ENCODE data around the gene LEUTX. TPM values are rescaled to one million over a fixed set of nuclear protein-coding genes. Genes with fewer than 3 reads are reported as not detected.

Gene LEUTX
- total and polyA plus RNA-seq, 9 donors = not detected

GRCh38 chr19:39833160-39833463, 54.5 kb downstream of the LEUTX start:
- intact Hi-C loops (cut with DNase I) = no loop called here
- Histone ChIP-seq H3K27ac (peak overlapping the region; percentile 56 to 69), H3K27me3 (no peaks in the 10 kb centered on the region), H3K4me1 (ENCODE audit: insufficient read depth) (peaks cover 4% of the 10 kb centered on the region), H3K9me3 (no peaks in the 10 kb centered on the region), H3K36me3 (no peaks in the 10 kb centered on the region), H3K4me3 (peak overlapping the region; percentile 72)
- no peak for DNase-seq
- TF ChIP-seq EP300 (IDR thresholded peaks at IDR 0.05) (no peak), POLR2A (IDR thresholded peaks at IDR 0.05) (no peak), CTCF (IDR thresholded peaks at IDR 0.05) (no peak)
- WGBS, 3 donors = 0 to 1% (median 1%) methylated on average over 23 to 24 of the region's 24 CpGs

- DNase-seq = peak; percentile 97 to 99 (median 98)
- Histone ChIP-seq H3K27me3 (no peaks in the 10 kb centered on the region), H3K4me3 (peak within 1 kb of the TSS; percentile 72), H3K9me3 (no peaks in the 10 kb centered on the region), H3K4me1 (ENCODE audit: insufficient read depth) (peaks cover 4% of the 10 kb centered on the region), H3K36me3 (no peaks in the 10 kb centered on the region), H3K27ac (peak within 1 kb of the TSS; percentile 56 to 69)
- intact Hi-C loops (cut with DNase I) = no loop called here
- 1% methylated on average over 55 to 59 of the region's 59 CpGs for WGBS, 3 donors
- no peak for TF ChIP-seq CTCF (IDR thresholded peaks at IDR 0.05)
- TF ChIP-seq POLR2A (IDR thresholded peaks at IDR 0.05) = peak; percentile 24
Observed at GRCh38 chr19:39833464-39834286, 55.0 kb downstream of the LEUTX start, which contains the start of gene DYRK1B. Gene DYRK1B (minus strand): TSS chr19:39834162. CDS start chr19:39831867, 2,295 bp downstream.

- intact Hi-C loops (cut with DNase I) = no loop called here
- peak overlapping the region; percentile 72 for H3K4me3 ChIP-seq
- TF ChIP-seq CTCF (IDR thresholded peaks at IDR 0.05) (no peak), POLR2A (IDR thresholded peaks at IDR 0.05) (no peak), EP300 (IDR thresholded peaks at IDR 0.05) (no peak)
- peaks cover 4% of the 10 kb centered on the region for H3K4me1 ChIP-seq (ENCODE audit: insufficient read depth)
- H3K27ac ChIP-seq = peak overlapping the region in 1 of 2 donors; percentile 24
- 34 to 39% (median 38%) methylated on average over 19 of the region's 19 CpGs for WGBS, 3 donors
- no peak for DNase-seq
- no peaks in the 10 kb centered on the region for H3K27me3 ChIP-seq
- H3K36me3 ChIP-seq = no peaks in the 10 kb centered on the region
- H3K9me3 ChIP-seq = no peaks in the 10 kb centered on the region
Observed at GRCh38 chr19:39834287-39834841, 55.7 kb downstream of the LEUTX start.

Small RNA genes within 50 kb of the gene (microRNA-seq; reads per million reads assigned to microRNA genes)
- gene MIR6719 = 0 reads per million in 3 donors

Small RNA genes within 50 kb of the gene (small RNA-seq; reads per million reads assigned to genes)
- gene MIR6719 = not detected

Other genes starting within 250 kb of the LEUTX start
- gene EID2B, start 246.0 kb upstream of the LEUTX start, total RNA-seq = 1 to 10 TPM; 3.1 to 7.0 (median 6.2) TPM
- 1 to 10 TPM; 2.3 to 7.5 TPM for gene EID2B, start 246.0 kb upstream of the LEUTX start, polyA plus RNA-seq
- gene EID2, start 238.7 kb upstream of the LEUTX start, total RNA-seq = 10 to 100 TPM in 5 of 7 donors, 1 to 10 TPM in 2; 6.9 to 17.0 (median 13.1) TPM
- gene EID2, start 238.7 kb upstream of the LEUTX start, polyA plus RNA-seq = 10 to 100 TPM; 10.5 to 13.5 TPM
- gene LGALS13, start 176.3 kb upstream of the LEUTX start, total RNA-seq = not detected
- not detected for gene LGALS13, start 176.3 kb upstream of the LEUTX start, polyA plus RNA-seq
- not detected for gene LGALS16, start 122.9 kb upstream of the LEUTX start, total RNA-seq
- not detected for gene LGALS16, start 122.9 kb upstream of the LEUTX start, polyA plus RNA-seq
- gene LGALS14, start 74.4 kb upstream of the LEUTX start, total RNA-seq = not detected
- not detected for gene LGALS14, start 74.4 kb upstream of the LEUTX start, polyA plus RNA-seq
- gene CLC, start 40.8 kb upstream of the LEUTX start, total RNA-seq = not detected
- not detected for gene CLC, start 40.8 kb upstream of the LEUTX start, polyA plus RNA-seq
- gene DYRK1B, start 55.3 kb downstream of the LEUTX start, total RNA-seq = 10 to 100 TPM; 10.1 to 17.8 (median 13.4) TPM
- 10 to 100 TPM; 18.1 to 31.0 TPM for gene DYRK1B, start 55.3 kb downstream of the LEUTX start, polyA plus RNA-seq
- 100 to 1,000 TPM; 218 to 494 (median 369) TPM for gene FBL, start 67.5 kb downstream of the LEUTX start, total RNA-seq
- 100 to 1,000 TPM; 378 to 532 TPM for gene FBL, start 67.5 kb downstream of the LEUTX start, polyA plus RNA-seq
- gene FCGBP, start 155.8 kb downstream of the LEUTX start, total RNA-seq = 100 to 1,000 TPM in 1 of 7 donors, 10 to 100 TPM in 6; 29.7 to 290 (median 43.6) TPM
- gene FCGBP, start 155.8 kb downstream of the LEUTX start, polyA plus RNA-seq = 1 to 10 TPM; 2.2 to 2.3 TPM
- gene PSMC4, start 192.3 kb downstream of the LEUTX start, total RNA-seq = 10 to 100 TPM; 39.3 to 73.5 (median 57.5) TPM
- gene PSMC4, start 192.3 kb downstream of the LEUTX start, polyA plus RNA-seq = 10 to 100 TPM; 44.8 to 57.0 TPM
- gene ZNF546, start 218.2 kb downstream of the LEUTX start, total RNA-seq = 10 to 100 TPM in 2 of 7 donors, 1 to 10 TPM in 5; 4.9 to 11.1 (median 7.7) TPM
- gene ZNF546, start 218.2 kb downstream of the LEUTX start, polyA plus RNA-seq = 1 to 10 TPM; 2.9 to 5.4 TPM

Measured in ovary (tissue), 9 donors.